ENCODE measurements around the gene JAG1. TPM values are rescaled to one million over a fixed set of nuclear protein-coding genes. Genes with fewer than 3 reads are reported as not detected.

The JAG1 gene
- total and polyA plus RNA-seq, 2 donors from 2014 or later: 18.0 to 132 TPM

DNA sequence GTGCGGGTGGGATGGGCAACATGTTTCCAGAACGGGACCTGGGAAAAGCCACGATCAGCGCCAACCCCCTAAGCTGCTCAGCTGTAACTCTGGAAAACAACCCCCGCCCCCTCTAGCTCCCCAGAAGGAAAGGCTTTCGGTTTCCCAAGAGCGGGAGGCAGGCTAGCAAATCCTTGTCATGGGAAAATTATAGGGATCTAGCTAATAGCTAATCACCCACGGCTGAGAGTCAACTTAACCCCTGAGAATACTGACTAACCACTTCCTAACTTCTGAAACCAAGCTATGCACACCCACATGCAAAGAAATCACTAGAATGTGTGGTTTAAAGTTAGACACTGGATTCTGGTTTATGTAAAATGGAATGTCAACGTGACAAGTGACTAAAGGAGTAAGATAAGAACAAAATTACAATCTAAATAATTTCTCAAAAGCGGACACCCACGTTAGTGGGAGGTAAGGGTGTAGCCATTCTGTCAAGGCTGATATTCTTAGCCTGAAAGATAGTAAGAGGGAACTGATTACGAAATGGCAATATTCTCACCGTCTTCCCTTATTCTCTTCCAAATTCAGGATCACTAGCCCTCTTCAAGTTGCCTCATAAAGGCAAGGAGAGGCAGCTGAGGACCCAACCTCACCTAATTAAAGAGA is 20.1 kb downstream of the JAG1 start:
- Histone ChIP-seq H3K4me3 (ENCODE audit: low read length in 3 of 3) (peak overlapping the region in 1 of 3 donors; percentile 19), H3K27ac (ENCODE audit: low read depth in 2 of 2, low read length in 2 of 2) (peak overlapping the region in 1 of 2 donors; percentile 35), H3K4me1 (ENCODE audit: control insufficient read depth in 2 of 3, insufficient read depth in 2 of 3, low read depth in 1 of 3, low read length in 3 of 3) (peaks cover 10 to 20% (median 18%) of the 10 kb centered on the region in 3 donors), H3K36me3 (ENCODE audit: control insufficient read depth in 2 of 3, insufficient read depth in 3 of 3, low read length in 3 of 3) (peaks cover 9 to 69% (median 20%) of the 10 kb centered on the region in 3 donors), H3K27me3 (ENCODE audit: control insufficient read depth, insufficient read depth, low read length) (no peaks in the 10 kb centered on the region), H3K9ac (ENCODE audit: low read length in 3 of 3) (peak overlapping the region in 1 of 3 donors; percentile 7), H3K9me3 (ENCODE audit: control insufficient read depth in 2 of 3, insufficient read depth in 1 of 3, low read length in 3 of 3) (no peaks in the 10 kb centered on the region)
- TF ChIP-seq, protein P1, sequence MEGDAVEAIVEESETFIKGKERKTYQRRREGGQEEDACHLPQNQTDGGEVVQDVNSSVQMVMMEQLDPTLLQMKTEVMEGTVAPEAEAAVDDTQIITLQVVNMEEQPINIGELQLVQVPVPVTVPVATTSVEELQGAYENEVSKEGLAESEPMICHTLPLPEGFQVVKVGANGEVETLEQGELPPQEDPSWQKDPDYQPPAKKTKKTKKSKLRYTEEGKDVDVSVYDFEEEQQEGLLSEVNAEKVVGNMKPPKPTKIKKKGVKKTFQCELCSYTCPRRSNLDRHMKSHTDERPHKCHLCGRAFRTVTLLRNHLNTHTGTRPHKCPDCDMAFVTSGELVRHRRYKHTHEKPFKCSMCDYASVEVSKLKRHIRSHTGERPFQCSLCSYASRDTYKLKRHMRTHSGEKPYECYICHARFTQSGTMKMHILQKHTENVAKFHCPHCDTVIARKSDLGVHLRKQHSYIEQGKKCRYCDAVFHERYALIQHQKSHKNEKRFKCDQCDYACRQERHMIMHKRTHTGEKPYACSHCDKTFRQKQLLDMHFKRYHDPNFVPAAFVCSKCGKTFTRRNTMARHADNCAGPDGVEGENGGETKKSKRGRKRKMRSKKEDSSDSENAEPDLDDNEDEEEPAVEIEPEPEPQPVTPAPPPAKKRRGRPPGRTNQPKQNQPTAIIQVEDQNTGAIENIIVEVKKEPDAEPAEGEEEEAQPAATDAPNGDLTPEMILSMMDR (IDR thresholded peaks at IDR 0.05; ENCODE audit: borderline replicate concordance, extremely low read depth, insufficient read depth): no peak
- FAIRE-seq (no peak), DNase-seq (peak in 3 of 5 donors; percentile 68 to 86 (median 69))
- intact Hi-C loops (cut with DNase I): no loop called here

DNA sequence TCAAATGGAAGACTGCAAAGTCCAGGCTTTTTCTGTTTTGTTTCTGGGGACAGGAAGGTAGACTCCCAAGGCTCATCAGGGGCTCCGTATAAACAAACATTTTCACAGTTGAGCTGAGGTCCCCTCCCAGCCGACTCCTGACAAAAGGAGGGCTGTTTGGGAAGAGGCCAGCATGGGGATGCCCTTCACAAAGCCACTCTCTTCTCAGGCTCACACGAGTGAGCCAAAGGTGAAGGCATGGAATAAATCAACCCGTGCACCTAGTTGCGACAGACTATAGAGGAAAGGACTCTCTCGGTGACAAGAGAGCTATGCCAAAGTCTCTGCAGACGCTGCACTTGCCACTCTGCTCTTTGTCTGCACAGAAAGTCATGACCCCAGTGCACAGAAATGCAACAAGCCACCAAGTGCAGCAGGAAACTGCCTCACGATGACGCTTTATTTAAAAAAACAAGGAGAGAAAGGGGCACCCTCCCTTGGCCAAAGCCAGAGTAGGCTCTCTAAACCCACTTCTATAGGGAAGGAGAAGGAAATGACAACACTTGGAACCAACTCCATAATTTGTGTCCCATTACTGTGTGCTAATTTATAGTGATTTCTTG is 21.0 kb downstream of the JAG1 start:
- Histone ChIP-seq H3K27me3 (ENCODE audit: control insufficient read depth, insufficient read depth, low read length) (no peaks in the 10 kb centered on the region), H3K4me3 (ENCODE audit: low read length in 3 of 3) (no peak overlapping the region), H3K27ac (ENCODE audit: low read depth in 2 of 2, low read length in 2 of 2) (no peak overlapping the region), H3K36me3 (ENCODE audit: control insufficient read depth in 2 of 3, insufficient read depth in 3 of 3, low read length in 3 of 3) (peaks cover 6 to 71% (median 21%) of the 10 kb centered on the region in 3 donors), H3K9ac (ENCODE audit: low read length in 3 of 3) (no peak overlapping the region), H3K4me1 (ENCODE audit: control insufficient read depth in 2 of 3, insufficient read depth in 2 of 3, low read depth in 1 of 3, low read length in 3 of 3) (peaks cover 12 to 18% (median 15%) of the 10 kb centered on the region in 3 donors), H3K9me3 (ENCODE audit: control insufficient read depth in 2 of 3, insufficient read depth in 1 of 3, low read length in 3 of 3) (no peaks in the 10 kb centered on the region)
- FAIRE-seq: no peak
- peak in 2 of 5 donors; percentile 58 to 64 for DNase-seq
- TF ChIP-seq, protein P1 (IDR thresholded peaks at IDR 0.05; ENCODE audit: borderline replicate concordance, extremely low read depth, insufficient read depth): no peak
- intact Hi-C loops (cut with DNase I): no loop called here

DNA sequence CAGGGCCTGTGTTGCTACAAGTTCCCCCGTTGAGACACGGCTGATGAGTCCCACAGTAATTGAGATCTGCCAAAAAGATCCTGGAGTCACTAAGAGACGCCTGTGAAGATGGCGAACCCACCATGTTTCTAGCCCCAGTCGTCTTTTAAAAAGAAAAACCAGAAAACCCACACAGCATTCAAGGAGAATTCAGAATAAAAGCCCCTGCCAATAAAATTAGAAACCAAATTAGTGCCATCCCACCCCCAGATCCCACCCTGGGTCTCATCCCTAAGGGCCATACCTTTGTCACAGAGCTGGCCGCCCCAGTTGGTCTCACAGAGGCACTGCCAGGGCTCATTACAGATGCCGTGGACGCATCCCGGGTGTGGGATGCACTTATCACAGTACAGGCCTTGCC is 21.6 kb downstream of the JAG1 start:
- DNase-seq (no peak), FAIRE-seq (no peak)
- TF ChIP-seq, protein P1 (IDR thresholded peaks at IDR 0.05; ENCODE audit: borderline replicate concordance, extremely low read depth, insufficient read depth): no peak
- H3K9ac ChIP-seq (ENCODE audit: low read length in 3 of 3): no peak overlapping the region
- no peak overlapping the region for H3K4me3 ChIP-seq (ENCODE audit: low read length in 3 of 3)
- H3K4me1 ChIP-seq (ENCODE audit: control insufficient read depth in 2 of 3, insufficient read depth in 2 of 3, low read depth in 1 of 3, low read length in 3 of 3): peaks cover 12 to 16% (median 15%) of the 10 kb centered on the region in 3 donors
- no peaks in the 10 kb centered on the region for H3K27me3 ChIP-seq (ENCODE audit: control insufficient read depth, insufficient read depth, low read length)
- peaks cover 7 to 71% (median 23%) of the 10 kb centered on the region in 3 donors for H3K36me3 ChIP-seq (ENCODE audit: control insufficient read depth in 2 of 3, insufficient read depth in 3 of 3, low read length in 3 of 3)
- H3K27ac ChIP-seq (ENCODE audit: low read depth in 2 of 2, low read length in 2 of 2): no peak overlapping the region
- no peaks in the 10 kb centered on the region for H3K9me3 ChIP-seq (ENCODE audit: control insufficient read depth in 2 of 3, insufficient read depth in 1 of 3, low read length in 3 of 3)
- intact Hi-C loops (cut with DNase I): no loop called here
